GM19395 (cell line): Measurements from ENCODE around the gene MEF2D.
A peak's percentile ranks its signal among the peaks of the same experiment; 100 is the strongest.

ENCODE experiments used
- ATAC-seq: cut with Tn5 transposase; IDR thresholded peaks from one replicate; pipeline ENCODE4 v1.9.1; 2021; ENCODE audit warnings: mild to moderate bottlenecking, moderate library complexity; ENCODE audit not compliant: unreplicated experiment

Gene MEF2D

DNA sequence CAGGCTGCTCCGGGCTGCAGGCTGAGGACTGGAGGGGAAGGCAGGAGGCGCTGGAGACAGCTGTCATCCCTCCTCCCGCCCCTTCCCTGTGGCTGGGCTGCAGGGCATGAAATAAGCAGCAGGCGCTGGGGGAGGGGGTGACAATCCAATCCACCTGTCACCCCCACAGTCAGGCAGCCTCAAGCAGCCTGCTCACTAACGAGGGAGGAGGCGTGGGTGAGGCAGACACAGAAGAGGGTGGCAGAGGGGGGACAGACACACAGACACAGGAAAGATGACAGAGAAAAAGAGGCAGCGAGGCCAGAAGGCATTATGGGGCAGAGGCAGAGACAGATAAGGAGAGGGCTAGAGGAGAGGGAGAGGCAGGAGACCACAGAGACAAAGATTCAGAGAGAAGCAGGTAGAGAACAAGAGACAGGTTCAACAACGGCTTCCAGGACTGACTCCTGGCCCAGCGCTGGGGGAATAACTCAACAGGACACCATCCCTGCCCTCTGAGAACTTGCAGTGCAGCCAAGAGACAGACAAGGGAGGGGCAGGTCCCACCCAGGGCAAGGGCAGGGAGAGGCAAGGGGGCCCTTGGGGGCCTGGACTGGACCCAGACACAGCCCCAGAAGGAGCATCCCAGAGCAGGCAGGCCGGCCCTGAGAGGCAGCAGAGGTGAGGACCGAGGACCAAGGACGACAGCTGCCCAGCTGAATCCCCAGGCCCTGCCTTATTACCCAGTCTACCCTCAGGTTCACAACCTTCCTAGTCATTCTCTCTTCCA lies 11.2 kb downstream of the MEF2D start:
- peak; percentile 29 for ATAC-seq

DNA sequence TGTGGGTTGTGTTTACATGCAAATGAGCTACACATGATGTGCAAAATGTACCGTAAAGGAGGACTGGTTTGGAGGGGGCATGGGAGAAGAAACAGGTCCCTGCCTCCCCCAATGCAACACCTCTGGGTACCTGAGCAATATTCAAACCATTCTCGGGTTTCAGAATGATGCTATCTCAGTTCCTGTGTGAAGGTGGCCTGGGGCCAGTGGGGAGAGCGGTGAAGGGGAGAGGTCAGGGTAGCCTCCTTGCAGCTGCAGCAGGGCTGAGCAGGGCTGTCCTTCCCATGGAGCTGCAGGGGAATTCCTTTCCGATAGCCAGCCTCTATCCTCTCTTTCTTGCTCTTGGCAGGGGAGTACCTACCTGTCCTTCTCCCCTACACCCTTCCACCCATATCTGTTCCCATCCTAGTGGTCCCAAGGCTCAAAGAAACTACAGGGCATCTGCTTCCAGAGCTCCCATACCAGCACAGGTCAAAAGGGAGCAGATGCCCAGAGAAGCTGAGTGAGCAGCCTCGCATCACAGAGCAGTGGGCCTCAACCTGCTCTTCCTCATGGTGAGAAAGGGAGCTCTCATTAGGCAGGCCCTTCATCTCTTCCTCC lies 11.9 kb downstream of the MEF2D start:
- peak; percentile 71 for ATAC-seq

DNA sequence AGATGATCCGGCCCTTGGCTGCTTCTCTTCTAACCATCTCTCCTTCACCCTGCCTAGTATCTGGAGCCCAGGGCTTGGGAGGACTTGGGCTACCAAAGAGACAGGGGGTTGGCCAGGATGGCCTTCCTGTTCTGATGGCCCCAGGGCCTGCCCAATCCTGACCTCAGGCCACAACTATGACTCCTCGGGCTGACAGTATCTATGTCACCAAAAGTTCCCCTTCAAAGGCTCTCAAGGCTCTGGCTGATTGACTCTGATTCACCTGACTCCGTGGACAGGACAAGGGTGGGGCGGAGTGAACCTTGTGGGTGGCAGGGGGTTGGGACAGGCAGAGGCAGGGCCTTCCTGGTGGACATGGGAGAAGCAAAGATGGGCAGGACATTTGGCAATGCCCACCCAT lies 12.7 kb downstream of the MEF2D start:
- ATAC-seq, result no peak

DNA sequence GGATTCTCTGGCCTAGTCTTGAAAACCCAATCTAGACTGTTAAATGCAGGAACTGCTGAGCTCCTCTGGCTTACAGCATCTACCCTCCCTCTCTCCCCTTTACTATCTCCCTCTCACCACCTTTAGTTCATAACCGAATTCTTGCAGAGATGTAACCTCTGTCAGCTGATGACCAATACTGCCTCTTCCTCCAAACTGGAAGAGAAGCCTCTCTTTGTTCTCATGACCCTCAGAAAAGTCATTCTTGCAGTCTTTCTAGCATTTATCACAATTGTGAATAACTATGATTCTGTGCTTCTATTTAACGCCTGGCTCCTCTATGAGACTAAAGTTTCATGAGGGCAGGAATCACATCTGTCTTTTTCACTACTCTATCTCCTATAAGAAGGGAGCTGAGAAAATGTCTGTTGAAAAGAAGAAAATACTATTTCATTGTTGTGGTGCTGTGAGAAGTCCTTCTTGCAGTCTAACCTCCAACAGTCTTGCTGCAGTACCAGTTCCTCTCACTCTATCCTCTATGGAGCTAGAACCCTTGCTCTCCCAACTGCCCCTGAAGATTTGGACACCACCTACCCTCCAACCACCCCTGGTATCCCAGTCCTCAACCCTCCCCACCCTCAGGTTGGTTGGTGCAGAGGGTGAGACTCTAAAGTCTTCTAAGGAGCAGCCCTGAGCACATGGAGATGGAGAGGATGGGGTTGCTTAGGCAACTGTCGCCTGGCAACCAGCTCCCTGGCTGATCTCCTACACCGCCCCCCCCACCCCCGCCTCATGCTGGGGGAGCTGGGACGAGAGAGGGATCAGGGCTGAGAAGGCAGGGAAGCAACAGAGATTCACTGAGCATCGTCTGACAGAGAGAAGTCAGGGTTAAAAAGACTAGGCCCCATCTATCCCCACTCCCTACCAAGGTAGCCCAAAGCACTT lies 13.9 kb downstream of the MEF2D start:
- no peak for ATAC-seq

DNA sequence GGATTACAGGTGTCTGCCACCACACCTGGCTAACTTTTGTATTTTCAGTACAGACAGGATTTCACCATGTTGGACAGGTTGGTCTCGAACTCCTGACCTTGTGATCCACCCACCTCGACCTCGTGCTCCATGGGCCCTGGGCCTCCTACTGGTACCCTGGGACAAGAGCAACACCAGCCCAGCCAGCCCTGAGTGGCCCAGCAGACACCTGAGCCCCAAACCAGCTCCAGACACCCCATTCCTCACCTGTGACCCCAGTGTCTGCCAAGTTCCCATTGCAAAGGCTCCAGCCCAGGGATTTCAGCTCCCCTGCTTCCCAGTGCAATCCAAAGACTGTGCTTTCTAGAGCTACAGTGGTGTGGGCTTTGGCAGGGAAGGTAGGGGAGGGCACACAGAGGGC lies 14.6 kb downstream of the MEF2D start:
- no peak for ATAC-seq

DNA sequence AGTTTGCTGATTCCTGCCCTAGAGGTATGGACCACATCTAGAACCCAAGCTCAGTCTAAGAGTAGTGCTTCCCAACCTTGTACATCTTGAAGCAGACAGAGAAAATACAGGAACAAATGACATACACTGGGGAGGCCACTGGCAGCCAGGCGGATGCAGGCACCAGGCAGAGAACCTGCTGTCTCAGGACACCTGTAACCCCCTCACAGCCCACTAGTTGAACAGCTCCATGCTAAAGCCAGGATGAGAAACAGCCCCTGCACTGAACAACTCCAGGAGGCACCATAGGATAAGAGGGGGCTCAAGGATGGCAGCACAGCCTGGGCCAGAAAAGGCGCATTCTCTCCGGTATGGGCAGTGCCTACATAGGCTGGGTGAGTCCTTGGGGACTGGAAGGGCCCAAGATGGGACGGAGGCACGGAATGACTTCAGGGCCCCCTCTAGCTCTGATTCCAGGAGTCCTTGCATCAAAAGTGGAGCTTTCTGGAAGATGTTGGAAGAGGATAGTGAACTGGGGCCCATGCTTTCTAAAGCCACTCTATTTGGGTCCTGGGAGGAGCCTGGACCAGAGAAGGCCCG lies 16.0 kb downstream of the MEF2D start:
- ATAC-seq, result no peak

DNA sequence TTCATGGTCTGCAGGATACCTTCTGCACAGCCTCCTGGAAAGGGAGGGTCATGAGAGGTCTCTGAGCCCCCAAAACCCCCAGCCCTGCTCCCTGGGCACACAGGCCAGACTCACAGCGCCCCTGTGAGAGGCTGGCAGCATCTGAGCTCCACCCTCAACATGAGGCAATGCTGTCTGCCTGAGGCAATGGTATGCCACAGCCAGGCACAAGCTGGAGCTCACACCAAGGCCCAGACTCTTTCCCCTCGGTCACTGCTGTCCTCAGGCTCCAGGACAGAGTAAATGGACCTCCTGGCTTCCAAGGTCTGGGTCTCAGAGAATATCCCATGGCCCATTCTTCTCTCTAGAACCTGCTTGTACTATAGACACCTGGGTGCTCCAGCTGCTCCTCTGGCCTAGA lies 17.2 kb downstream of the MEF2D start:
- ATAC-seq, result no peak

DNA sequence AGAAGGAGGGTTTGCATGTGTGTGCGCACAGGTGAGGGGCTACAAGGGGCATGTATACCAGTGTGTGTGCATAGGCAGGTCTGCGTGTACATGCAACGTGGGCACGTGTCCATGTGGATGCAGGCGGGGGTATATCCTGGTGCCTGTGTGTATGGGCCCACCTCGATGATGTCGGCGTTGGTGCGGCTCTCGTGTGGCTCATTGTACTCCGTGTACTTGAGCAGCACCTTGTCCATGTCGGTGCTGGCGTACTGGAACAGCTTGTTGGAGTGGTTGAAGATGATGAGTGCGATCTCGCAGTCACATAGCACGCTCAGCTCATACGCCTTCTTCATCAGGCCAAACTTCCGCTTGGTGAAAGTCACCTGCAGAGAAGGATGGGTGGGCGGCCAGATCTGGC lies 18.3 kb downstream of the MEF2D start:
- ATAC-seq, result no peak

DNA sequence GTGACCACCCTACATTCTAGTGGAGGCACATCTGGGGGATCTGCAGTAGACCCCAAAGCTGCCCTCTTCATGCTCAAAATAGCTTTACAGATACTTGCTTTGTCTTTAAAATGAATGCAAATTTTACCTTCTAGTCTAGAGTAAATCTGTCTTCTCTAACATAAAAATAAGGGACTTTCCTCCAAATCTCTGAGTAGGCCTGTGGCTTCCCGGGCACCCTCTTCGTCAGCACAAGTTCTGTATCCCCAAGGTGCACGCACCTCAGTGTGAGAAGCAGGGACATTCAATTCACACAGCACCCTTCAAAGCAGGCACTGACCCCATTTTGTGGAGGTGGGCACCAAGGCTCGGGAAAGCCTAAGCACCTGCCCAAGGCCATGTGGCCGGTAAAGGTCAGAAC lies 19.0 kb downstream of the MEF2D start:
- no peak for ATAC-seq

DNA sequence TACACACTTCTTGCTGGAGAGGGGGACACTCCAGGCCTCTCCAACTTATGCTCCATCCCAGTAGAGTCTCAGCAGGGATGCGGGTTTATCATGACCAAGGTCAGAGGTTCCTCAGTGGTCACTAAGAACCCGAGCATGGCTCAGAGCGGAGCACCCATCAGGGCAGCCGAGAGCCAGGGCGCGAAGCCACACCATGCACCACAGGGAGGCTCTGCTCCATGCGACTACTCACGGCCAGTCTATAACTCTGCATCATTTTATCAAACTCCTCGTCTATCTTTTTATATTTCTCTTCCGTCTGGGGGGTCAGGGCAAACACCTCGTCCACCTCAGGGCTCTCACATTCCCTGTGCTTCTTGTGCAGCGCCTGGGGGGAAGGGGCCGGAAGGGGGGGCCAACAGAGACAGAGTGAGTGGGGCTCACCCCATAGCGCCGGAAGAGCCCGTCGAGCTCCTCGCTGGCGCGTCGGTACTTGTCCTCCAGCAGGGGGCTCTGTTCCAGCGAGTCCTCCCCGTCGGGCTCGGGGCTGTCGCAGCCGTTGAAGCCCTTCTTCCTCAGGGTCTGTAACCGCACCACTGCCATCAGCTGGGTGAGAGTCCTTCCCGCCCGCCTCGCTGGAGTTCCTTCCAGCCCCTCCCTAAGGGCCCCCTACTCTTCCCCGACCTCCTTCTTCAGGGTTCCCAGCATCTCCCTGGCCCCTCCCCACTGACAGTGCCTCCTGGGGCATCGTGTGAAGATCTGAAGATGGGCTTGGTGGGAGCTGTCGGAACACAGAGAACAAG lies 20.0 kb downstream of the MEF2D start:
- ATAC-seq, result peak; percentile 58

DNA sequence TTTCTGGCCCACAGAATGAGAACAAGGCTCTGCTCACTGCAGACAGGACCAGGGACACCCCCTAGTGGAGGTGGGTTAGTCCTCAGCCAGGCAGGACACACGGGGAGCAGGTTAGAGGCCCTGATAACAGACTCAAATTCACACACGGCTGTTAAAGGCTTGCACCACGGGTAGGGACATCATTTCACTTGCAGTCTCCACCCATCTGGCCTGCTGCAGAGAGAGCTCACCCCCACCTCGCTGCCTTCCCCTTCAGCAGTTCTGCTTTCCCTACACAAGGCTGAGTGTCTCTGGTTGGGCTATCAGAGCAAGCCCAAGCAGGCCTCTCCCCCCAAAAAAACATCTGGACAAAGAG lies 20.6 kb downstream of the MEF2D start:
- no peak for ATAC-seq

DNA sequence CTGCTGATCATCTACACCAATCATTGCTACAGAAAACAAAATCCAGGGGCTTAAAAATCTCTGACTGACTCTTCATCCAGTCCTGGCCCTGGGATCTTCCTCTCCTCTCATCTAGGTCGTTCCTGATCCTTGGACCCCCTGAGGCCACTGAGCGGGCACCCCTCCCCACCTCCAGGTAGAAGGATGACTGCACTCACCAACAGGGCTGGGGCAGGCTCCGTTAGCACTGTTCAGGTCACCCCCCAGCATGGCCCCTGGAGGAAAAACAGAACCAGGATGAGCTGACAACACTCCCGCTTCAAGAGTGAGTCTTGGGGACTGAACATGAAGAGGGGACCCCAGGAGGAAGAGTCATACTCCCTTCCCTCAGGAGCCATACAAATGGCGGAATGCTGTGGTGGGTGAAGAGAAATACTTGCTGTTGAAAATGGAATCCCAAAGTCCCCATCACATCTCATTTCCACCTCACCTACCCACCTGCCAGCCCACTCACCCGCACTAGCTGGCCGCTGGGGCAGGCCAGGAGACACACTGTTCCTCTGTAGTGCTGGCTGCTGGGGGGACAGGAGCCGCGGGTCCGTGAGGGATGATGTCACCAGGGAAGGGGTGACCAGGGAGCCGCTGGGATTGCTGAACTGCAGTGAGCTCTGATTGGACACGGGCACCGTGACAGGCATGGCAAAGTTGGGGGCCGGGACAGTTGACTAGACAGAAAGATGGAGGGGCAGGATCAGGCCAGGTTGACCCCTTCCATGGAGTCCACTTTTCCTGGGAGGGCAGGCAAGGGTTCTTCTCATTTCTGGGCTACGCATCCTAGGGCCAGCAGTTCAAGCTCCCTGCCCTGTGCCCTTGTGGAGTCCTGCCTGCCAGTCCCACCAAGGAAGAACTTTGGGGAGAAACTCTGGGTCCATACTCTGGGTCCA lies 21.2 kb downstream of the MEF2D start:
- no peak for ATAC-seq

DNA sequence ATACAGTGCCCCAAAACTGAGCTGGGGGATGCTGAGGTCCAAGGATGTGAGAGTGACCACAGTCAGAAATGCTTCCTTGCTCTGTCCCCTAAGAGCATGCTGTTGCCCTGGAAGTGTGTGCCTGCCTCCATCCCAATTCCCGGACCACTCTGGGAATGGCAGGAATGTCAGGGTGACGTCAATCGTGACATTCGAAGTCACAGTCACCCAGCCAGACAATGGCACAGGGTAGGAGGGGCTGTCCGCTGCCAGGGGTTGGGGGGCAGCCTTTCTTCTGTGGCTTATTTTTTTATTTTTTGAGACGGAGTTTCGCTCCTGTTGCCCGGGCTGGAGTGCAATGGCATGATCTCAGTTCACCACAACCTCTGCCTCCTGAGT lies 22.3 kb downstream of the MEF2D start:
- no peak for ATAC-seq

DNA sequence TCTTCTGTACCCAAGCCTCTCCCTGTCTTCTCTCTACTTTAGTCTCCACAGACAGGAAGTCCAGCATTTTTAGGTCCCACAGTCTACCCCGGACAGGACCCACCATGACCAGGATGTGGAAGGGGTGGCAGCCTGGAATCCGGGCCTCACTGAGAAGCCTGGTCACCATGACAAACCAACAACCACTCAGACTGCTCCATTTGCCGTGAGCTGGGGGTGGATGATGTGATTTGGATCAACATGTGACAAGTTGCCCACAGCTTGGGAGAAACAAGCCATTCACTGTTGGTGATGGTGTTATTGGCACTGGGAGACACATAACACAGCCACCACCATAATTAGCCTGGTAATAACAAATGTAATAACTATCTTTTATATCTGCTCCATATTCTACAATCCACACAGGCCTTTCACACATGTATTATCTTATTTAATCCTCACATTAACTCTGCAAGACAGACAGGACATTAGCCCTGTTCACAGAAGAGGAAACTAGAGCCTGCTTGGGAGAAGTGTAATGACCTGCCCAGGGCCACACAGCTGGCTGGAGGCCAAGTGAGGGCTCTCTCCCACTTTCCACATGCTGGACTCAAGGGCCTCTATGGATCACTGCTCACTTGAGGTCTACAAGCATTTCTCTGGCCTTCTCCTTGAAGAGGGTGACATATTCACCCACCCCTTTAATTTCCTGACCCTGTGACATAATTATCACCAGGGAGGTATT lies 22.9 kb downstream of the MEF2D start:
- ATAC-seq, result no peak

DNA sequence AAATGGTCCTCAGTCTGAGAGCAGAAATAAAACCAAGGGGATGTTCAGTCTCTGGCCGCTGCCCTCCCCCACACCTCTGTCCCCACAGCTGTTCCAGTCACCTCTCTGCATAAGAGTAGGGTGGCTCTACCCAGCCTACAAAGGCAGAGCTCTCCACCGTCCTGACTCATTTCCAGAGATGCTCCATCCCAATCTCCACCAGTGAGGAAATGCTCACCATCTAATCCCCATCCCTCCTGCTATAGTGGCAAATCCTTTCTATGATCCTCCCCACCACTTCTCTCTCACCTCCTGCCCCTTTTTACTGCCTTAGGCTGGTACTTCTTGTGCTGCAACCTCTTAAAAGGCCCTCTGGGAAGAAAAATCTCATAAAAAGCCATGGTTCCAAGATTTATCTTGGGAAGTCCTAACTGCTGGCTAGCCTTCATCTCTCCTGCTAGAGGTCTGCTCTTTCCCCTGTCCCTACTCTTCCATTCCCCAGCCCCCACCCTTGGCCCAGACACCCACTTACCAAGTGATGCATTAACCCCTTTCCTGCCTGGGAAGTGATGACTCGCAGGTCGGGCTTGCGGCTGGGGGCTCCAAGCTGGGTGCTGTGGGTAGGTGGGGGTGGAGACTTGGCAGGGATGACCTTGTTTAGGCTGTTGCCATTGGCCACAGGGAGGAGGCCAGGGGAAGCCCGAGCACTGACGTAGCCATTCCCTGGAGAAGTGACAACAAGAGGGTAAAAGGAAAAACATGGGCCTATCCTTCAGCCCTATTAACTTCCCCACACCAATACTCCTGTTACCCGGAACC lies 23.9 kb downstream of the MEF2D start:
- ATAC-seq, result no peak

DNA sequence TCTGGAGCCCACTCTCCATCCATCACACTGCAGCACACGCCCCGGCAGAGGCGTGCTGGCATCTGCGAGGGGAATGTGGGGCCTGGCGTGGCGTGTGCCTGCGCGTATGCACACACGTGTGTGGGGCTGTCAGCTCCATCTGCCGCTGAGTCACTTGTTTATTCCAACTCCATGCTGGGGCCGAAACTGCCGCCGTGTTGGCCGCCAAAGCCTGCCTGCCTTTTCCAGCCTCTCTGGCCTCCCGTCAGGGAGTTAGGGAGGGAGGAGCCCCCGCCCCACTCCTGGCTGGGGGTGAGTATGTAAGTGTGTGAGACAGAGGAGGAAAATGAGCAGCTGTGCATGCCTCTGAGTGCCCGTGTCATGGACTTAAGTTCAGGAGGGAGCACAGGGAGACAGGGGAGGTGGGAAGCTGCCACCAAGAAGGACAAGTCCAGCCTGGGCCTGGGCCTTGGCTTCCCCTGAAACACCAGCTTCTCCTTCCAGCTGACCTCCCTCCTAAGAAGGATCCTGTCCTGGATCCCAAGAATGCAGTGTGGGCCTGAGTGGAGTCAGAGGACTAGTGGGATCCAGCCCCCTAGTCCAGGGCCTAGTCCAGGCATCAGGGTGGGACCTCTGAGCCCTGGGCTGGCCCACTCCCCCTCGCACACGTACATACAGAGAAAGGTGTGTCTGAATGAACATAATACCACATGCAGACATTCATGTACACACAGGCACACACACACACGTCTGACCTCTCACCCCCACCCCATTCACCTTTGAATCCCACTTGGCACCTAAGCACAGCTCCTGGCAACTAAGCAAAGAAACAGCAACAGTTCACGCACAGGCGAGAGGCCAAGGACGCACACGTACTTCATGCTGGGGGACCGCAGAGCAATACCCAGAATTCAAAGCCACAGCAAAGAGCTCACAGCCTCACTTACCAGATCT lies 24.7 kb downstream of the MEF2D start:
- ATAC-seq, result no peak

DNA sequence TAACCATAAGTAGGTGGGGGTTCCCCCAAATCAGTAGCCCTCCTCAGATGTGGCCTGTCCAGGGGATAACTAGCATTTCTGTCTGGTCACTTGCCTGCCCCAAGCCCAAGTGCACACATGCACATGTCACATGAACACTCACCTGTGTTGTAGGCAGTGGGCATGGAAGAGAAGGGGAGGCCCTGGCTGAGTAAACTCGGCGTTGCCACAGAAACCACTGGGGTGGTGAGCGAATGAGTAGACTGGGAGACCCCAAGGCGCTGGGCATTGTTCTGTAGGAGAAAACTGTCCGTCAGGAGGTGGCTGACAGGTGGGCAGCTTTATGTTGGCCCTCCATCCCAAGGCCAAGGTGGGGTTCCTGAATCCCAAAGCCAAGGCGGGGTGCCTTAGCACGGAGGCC lies 25.6 kb downstream of the MEF2D start:
- ATAC-seq, result no peak
